Measurements from ENCODE around the gene SPRR2E.

Gene SPRR2E

DNA sequence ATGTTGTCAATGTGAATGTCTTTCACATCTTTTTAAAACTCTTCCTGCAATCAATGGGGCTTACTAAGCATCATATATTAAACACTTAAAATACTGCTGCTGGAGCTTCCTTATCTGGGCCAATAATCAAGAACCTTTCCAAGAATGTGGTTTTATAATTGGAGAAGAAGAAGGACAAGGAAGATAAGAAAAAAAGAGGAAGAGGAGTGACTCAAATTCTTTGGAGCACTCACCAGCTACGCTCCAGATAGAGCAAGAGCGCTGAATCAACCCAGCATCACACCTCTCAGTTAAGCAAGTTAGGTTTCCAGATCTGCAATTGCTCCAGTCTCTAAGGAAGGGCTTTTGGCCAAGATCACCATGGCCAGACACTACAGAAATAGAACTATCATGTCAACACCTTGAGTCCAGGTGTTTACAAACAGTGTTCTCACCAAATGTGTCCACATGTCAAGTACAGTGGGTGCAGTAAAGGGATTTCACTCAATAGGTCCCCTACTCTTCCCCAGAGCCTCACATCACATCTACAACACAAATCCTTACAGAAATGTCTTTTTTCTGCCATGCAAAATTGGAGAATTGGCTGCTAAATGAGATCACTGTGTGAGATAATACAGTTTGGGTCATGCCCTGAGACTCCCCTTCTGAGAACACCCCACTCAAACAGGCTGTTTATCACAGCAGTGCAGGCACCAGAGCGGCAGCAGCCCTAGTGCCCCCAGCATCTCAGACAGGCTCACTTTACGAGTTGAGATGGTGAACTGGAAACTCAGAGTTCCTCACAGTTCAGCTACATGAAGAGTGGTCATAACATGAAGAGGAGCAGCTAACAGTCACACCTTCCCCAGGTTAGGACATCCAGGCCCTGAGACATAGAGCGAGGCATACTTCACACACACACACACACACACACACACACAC lies 21.3 kb downstream of the SPRR2E start:
- no peak for TF ChIP-seq TEAD4 (IDR thresholded peaks at IDR 0.05)
- no peak for TF ChIP-seq TCF12 (IDR thresholded peaks at IDR 0.05; ENCODE audit: low read depth)
- TF ChIP-seq EP300 (IDR thresholded peaks at IDR 0.05; ENCODE audit: borderline replicate concordance) = no peak

DNA sequence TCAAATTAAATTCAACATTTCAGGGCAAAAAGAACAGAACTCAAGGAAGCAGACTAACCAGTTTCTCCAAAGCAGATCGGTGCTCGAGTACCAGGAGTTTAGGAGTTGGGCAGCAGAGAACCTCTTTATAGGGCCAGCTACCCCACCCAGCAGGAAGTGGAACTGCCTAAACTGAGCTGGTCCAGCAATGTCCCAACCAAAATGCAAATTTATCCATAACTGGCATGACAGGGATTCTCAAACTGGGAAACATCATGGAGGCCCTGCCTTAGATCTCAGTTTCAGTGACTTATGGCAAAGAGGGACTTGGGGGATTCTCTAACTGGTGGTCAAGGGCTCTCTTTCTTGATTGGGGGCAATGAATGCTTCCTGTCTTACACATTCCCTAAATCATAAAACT lies 22.8 kb downstream of the SPRR2E start, which contains the start of gene SPRR2B:
SPRR2B (minus strand) TSS at position 101 of the 400 bp plus-strand sequence. CDS start 772 bp downstream, outside the sequence.
- TF ChIP-seq, protein P1, sequence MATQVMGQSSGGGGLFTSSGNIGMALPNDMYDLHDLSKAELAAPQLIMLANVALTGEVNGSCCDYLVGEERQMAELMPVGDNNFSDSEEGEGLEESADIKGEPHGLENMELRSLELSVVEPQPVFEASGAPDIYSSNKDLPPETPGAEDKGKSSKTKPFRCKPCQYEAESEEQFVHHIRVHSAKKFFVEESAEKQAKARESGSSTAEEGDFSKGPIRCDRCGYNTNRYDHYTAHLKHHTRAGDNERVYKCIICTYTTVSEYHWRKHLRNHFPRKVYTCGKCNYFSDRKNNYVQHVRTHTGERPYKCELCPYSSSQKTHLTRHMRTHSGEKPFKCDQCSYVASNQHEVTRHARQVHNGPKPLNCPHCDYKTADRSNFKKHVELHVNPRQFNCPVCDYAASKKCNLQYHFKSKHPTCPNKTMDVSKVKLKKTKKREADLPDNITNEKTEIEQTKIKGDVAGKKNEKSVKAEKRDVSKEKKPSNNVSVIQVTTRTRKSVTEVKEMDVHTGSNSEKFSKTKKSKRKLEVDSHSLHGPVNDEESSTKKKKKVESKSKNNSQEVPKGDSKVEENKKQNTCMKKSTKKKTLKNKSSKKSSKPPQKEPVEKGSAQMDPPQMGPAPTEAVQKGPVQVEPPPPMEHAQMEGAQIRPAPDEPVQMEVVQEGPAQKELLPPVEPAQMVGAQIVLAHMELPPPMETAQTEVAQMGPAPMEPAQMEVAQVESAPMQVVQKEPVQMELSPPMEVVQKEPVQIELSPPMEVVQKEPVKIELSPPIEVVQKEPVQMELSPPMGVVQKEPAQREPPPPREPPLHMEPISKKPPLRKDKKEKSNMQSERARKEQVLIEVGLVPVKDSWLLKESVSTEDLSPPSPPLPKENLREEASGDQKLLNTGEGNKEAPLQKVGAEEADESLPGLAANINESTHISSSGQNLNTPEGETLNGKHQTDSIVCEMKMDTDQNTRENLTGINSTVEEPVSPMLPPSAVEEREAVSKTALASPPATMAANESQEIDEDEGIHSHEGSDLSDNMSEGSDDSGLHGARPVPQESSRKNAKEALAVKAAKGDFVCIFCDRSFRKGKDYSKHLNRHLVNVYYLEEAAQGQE (IDR thresholded peaks at IDR 0.05; ENCODE audit: low read depth) = no peak
- TF ChIP-seq ZBTB7A (IDR thresholded peaks at IDR 0.05; ENCODE audit: low read depth) (no peak), CREB1 (IDR thresholded peaks at IDR 0.05; ENCODE audit: low read depth) (no peak), TEAD4 (IDR thresholded peaks at IDR 0.05) (no peak), TCF12 (IDR thresholded peaks at IDR 0.05; ENCODE audit: low read depth) (no peak), EP300 (IDR thresholded peaks at IDR 0.05; ENCODE audit: borderline replicate concordance) (no peak), NFIC (IDR thresholded peaks at IDR 0.05) (no peak), EGR1 (IDR thresholded peaks at IDR 0.05) (no peak)
- TF ChIP-seq, protein P2, sequence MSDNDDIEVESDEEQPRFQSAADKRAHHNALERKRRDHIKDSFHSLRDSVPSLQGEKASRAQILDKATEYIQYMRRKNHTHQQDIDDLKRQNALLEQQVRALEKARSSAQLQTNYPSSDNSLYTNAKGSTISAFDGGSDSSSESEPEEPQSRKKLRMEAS (IDR thresholded peaks at IDR 0.05) = no peak
- TF ChIP-seq, protein P3, sequence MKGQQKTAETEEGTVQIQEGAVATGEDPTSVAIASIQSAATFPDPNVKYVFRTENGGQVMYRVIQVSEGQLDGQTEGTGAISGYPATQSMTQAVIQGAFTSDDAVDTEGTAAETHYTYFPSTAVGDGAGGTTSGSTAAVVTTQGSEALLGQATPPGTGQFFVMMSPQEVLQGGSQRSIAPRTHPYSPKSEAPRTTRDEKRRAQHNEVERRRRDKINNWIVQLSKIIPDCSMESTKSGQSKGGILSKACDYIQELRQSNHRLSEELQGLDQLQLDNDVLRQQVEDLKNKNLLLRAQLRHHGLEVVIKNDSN (IDR thresholded peaks at IDR 0.05) = no peak

DNA sequence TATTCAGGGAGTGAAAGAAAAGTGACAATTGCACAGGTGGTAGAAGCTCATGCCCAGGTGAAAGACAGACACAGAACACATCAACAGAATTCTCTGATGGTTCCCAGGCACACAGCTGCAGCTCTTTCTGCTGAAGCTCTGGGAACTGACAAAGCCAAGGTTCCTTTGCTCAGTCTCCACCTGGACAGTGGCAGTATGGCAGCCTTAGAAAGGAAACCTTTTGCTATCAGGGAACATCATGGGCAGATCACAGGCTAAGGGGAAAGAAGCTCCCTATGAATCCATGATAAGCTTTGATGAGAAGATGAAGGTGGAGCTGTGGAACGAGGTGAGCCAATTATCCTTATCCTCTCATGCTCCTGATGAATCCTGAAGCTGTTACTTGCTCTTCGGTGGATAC lies 24.1 kb downstream of the SPRR2E start:
- no peak for TF ChIP-seq EGR1 (IDR thresholded peaks at IDR 0.05)
- TF ChIP-seq CREB1 (IDR thresholded peaks at IDR 0.05; ENCODE audit: low read depth) = no peak
- TF ChIP-seq, protein P1 (IDR thresholded peaks at IDR 0.05; ENCODE audit: low read depth) = no peak
- no peak for TF ChIP-seq TAF1 (IDR thresholded peaks at IDR 0.05; ENCODE audit: low read depth)
- TF ChIP-seq TEAD4 (IDR thresholded peaks at IDR 0.05) = no peak
- TF ChIP-seq NFIC (IDR thresholded peaks at IDR 0.05) = no peak
- TF ChIP-seq, protein P3 (IDR thresholded peaks at IDR 0.05) = no peak
- TF ChIP-seq TCF12 (IDR thresholded peaks at IDR 0.05; ENCODE audit: low read depth) = no peak
- no peak for TF ChIP-seq RAD21 (IDR thresholded peaks at IDR 0.05; ENCODE audit: low read depth)
- TF ChIP-seq CEBPB (IDR thresholded peaks at IDR 0.05) = no peak
- TF ChIP-seq YY1 (IDR thresholded peaks at IDR 0.05; ENCODE audit: low read depth) = no peak

DNA sequence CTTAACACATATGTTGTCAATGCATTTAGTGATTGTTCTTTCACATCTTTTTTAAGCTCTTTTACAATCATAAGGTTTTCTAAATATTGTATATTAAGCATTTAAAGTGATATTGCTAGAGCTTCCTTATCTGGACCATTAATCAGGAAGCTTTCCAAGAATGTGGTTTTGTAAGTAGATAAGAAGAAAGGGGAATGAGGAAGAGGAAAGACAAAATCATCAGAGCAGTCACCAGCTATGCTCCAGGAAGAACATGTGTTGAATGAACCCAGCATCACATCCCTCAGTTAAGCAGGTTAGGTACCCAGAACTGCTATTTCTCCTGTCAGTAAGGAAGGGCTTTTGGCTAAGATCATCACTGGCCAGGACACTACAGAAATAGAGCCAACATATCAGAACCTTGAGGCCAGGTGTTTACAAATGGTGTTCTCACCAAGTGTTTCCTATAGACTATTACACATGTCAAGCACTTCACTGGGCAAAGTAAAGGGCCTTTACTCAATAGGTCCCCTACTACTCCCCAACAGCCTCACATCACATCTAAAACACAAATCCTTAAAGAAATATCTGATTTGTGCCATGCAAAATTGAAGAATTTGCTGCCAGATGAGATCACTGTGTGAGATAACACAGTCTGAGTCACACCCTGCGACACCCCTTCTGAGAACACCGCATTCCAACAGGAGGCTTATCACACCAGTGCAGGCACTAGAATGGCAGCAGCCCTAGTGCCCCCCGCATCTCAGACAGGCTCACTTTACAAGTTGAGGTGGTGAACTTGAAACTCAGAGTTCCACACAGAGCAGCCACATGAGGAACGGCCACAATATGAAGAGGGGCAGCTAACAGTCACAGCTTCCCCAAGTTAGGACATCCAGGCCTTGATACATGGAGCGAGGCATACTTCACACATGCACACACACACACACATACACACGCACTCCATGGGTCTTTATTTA lies 35.2 kb downstream of the SPRR2E start:
- TF ChIP-seq NFIC (IDR thresholded peaks at IDR 0.05) (no peak), ZBTB7A (IDR thresholded peaks at IDR 0.05; ENCODE audit: low read depth) (no peak), CEBPB (IDR thresholded peaks at IDR 0.05) (no peak), TEAD4 (IDR thresholded peaks at IDR 0.05) (no peak), EP300 (IDR thresholded peaks at IDR 0.05; ENCODE audit: borderline replicate concordance) (no peak), RAD21 (IDR thresholded peaks at IDR 0.05; ENCODE audit: low read depth) (no peak), YY1 (IDR thresholded peaks at IDR 0.05; ENCODE audit: low read depth) (no peak), EGR1 (IDR thresholded peaks at IDR 0.05) (no peak), TCF12 (IDR thresholded peaks at IDR 0.05; ENCODE audit: low read depth) (no peak)
- TF ChIP-seq, protein P2 (IDR thresholded peaks at IDR 0.05) = no peak
- TF ChIP-seq, protein P1 (IDR thresholded peaks at IDR 0.05; ENCODE audit: low read depth) = no peak
